ENCODE data around the gene SUCNR1. TPM values are rescaled to one million over a fixed set of nuclear protein-coding genes. Genes with fewer than 3 reads are reported as not detected.
"Not testable (repeated sequence)": the region's sequence is repeated elsewhere in the genome, so short reads cannot be mapped to it uniquely, and the experiment has no call there.

The SUCNR1 gene
- total RNA-seq, 1 donor from 2014 or later = 0.30 TPM

GRCh38 chr3:151864423-151865101, 8.9 kb upstream of the SUCNR1 start:
- Histone ChIP-seq H3K4me1 (no peaks in the 10 kb centered on the region), H3K36me3 (no peaks in the 10 kb centered on the region), H3K27ac (replicated peaks) (no peak overlapping the region), H3K9me3 (replicated peaks) (no peaks in the 10 kb centered on the region), H3K4me3 (no peak overlapping the region), H3K27me3 (ENCODE audit: low read depth) (no peaks in the 10 kb centered on the region)
- DNase-seq = no peak
- TF ChIP-seq CTCF (IDR thresholded peaks at IDR 0.05; ENCODE audit: borderline replicate concordance) = no peak
- intact Hi-C loops (cut with micrococcal nuclease) = no loop called here

GRCh38 chr3:151866711-151867410, 6.6 kb upstream of the SUCNR1 start:
- intact Hi-C loops (cut with micrococcal nuclease) = no loop called here
- Histone ChIP-seq H3K9me3 (replicated peaks) (no peaks in the 10 kb centered on the region), H3K4me1 (peaks cover 5% of the 10 kb centered on the region), H3K27ac (replicated peaks) (no peak overlapping the region), H3K4me3 (no peak overlapping the region), H3K36me3 (no peaks in the 10 kb centered on the region), H3K27me3 (ENCODE audit: low read depth) (no peaks in the 10 kb centered on the region)
- DNase-seq = no peak
- TF ChIP-seq CTCF (IDR thresholded peaks at IDR 0.05; ENCODE audit: borderline replicate concordance) = no peak

- H3K4me1 ChIP-seq = peaks cover 5% of the 10 kb centered on the region
- H3K27ac ChIP-seq (replicated peaks) = no peak overlapping the region
- DNase-seq = no peak
- H3K4me3 ChIP-seq = no peak overlapping the region
- H3K36me3 ChIP-seq = no peaks in the 10 kb centered on the region
- TF ChIP-seq CTCF (IDR thresholded peaks at IDR 0.05; ENCODE audit: borderline replicate concordance) = no peak
- intact Hi-C loops (cut with micrococcal nuclease) = no loop called here
- no peaks in the 10 kb centered on the region for H3K9me3 ChIP-seq (replicated peaks)
- H3K27me3 ChIP-seq (ENCODE audit: low read depth) = no peaks in the 10 kb centered on the region
Measured at GRCh38 chr3:151867666-151868065, 5.8 kb upstream of the SUCNR1 start.

GRCh38 chr3:151869181-151869580, 4.3 kb upstream of the SUCNR1 start:
- no peak overlapping the region for H3K27ac ChIP-seq (replicated peaks)
- H3K9me3 ChIP-seq (replicated peaks) = no peaks in the 10 kb centered on the region
- intact Hi-C loops (cut with micrococcal nuclease) = no loop called here
- TF ChIP-seq CTCF (IDR thresholded peaks at IDR 0.05; ENCODE audit: borderline replicate concordance) = no peak
- no peaks in the 10 kb centered on the region for H3K27me3 ChIP-seq (ENCODE audit: low read depth)
- no peaks in the 10 kb centered on the region for H3K36me3 ChIP-seq
- H3K4me1 ChIP-seq = peaks cover 5% of the 10 kb centered on the region
- no peak for DNase-seq
- no peak overlapping the region for H3K4me3 ChIP-seq

- TF ChIP-seq CTCF (IDR thresholded peaks at IDR 0.05; ENCODE audit: borderline replicate concordance) = no peak
- Histone ChIP-seq H3K27me3 (ENCODE audit: low read depth) (no peaks in the 10 kb centered on the region), H3K27ac (replicated peaks) (peak overlapping the region; percentile 48), H3K9me3 (replicated peaks) (no peaks in the 10 kb centered on the region), H3K4me3 (no peak overlapping the region), H3K4me1 (peaks cover 5% of the 10 kb centered on the region), H3K36me3 (no peaks in the 10 kb centered on the region)
- no peak for DNase-seq
- intact Hi-C loops (cut with micrococcal nuclease) = no loop called here
Measured at GRCh38 chr3:151871639-151872468, 1.6 kb upstream of the SUCNR1 start.

- H3K36me3 ChIP-seq; H3K27me3 ChIP-seq (ENCODE audit: low read depth); H3K4me3 ChIP-seq; H3K4me1 ChIP-seq; H3K27ac ChIP-seq (replicated peaks); intact Hi-C loops (cut with micrococcal nuclease); H3K9me3 ChIP-seq (replicated peaks); DNase-seq: not testable (repeated sequence)
Measured at GRCh38 chr3:151874079-151874478, 636 bp downstream of the SUCNR1 start.

Measured in left ventricle myocardium inferior (tissue), 1 donor.